ENCODE results near the gene TMEM119. TPM values are rescaled to one million over a fixed set of nuclear protein-coding genes. Genes with fewer than 3 reads are reported as not detected.

TMEM119 gene
- total and polyA plus RNA-seq, 7 experiments from 2014 or later: 0.13 to 1.6 (median 0.50) TPM; not detected in 1

- CTCF ChIA-PET: interaction anchor here (0.8 kb wide), 1 partner anchor 53 kb away, joined by 3 read pairs; no protein-coding TSS in a partner anchor
- peak overlapping the region in 5 of 9 donors; percentile 36 to 93 (median 78) for H3K27ac Mint-ChIP-seq
- Histone ChIP-seq H3K27ac (ENCODE audit: low read depth, low read length) (peak overlapping the region; percentile 61), H3K36me3 (ENCODE audit: control insufficient read depth in 2 of 3, insufficient read depth in 3 of 3, low read length in 3 of 3) (peaks cover 20 to 78% (median 36%) of the 10 kb centered on the region in 3 experiments), H3K9me3 (ENCODE audit: control insufficient read depth in 2 of 3, low read length in 3 of 3) (no peaks in the 10 kb centered on the region), H3K4me3 (ENCODE audit: low read length) (no peak overlapping the region), H3K27me3 (ENCODE audit: control insufficient read depth in 2 of 2, insufficient read depth in 2 of 2, low read length in 2 of 2) (no peaks in the 10 kb centered on the region), H3K4me1 (ENCODE audit: control insufficient read depth in 2 of 2, insufficient read depth in 2 of 2, low read length in 2 of 2) (peaks cover 33 to 53% of the 10 kb centered on the region in 2 donors)
- intact Hi-C loops (cut with micrococcal nuclease): no loop called here
- peaks cover 40 to 83% (median 69%) of the 10 kb centered on the region in 7 donors for H3K4me1 Mint-ChIP-seq
- H3K27me3 Mint-ChIP-seq: no peaks in the 10 kb centered on the region
- peaks cover 0 to 2% (median 0%) of the 10 kb centered on the region in 11 donors for H3K9me3 Mint-ChIP-seq
- POLR2A ChIA-PET: no interaction called here
- peak overlapping the region in 1 of 10 donors; percentile 32 for H3K4me3 Mint-ChIP-seq
- no peak for ATAC-seq
- no peak for DNase-seq
- H3K36me3 Mint-ChIP-seq: peaks cover 10 to 53% (median 25%) of the 10 kb centered on the region in 5 donors
These were observed 25.7 kb upstream of the TMEM119 start for GRCh38 chr12:108623577-108623976.

- Histone ChIP-seq H3K4me1 (ENCODE audit: control insufficient read depth in 2 of 2, insufficient read depth in 2 of 2, low read length in 2 of 2) (peaks cover 36 to 55% of the 10 kb centered on the region in 2 donors), H3K36me3 (ENCODE audit: control insufficient read depth in 2 of 3, insufficient read depth in 3 of 3, low read length in 3 of 3) (peaks cover 20 to 73% (median 39%) of the 10 kb centered on the region in 3 experiments)
These were observed 25.1 kb upstream of the TMEM119 start for GRCh38 chr12:108622921-108623514.

GRCh38 chr12:108622421-108622820 lies 24.5 kb upstream of the TMEM119 start:
- Mint-ChIP-seq H3K27ac (peak overlapping the region; percentile 22 to 97 (median 90)), H3K27me3 (no peaks in the 10 kb centered on the region), H3K36me3 (peaks cover 10 to 52% (median 25%) of the 10 kb centered on the region in 5 donors), H3K4me1 (peaks cover 47 to 84% (median 72%) of the 10 kb centered on the region in 7 donors), H3K4me3 (peak overlapping the region in 6 of 10 donors; percentile 8 to 67 (median 23)), H3K9me3 (peaks cover 0 to 4% (median 0%) of the 10 kb centered on the region in 11 donors)
- peaks cover 20 to 70% (median 39%) of the 10 kb centered on the region in 3 experiments for H3K36me3 ChIP-seq (ENCODE audit: control insufficient read depth in 2 of 3, insufficient read depth in 3 of 3, low read length in 3 of 3)
- ATAC-seq: peak; percentile 72
- no peaks in the 10 kb centered on the region for H3K27me3 ChIP-seq (ENCODE audit: control insufficient read depth in 2 of 2, insufficient read depth in 2 of 2, low read length in 2 of 2)
- intact Hi-C loops (cut with micrococcal nuclease): no loop called here
- CTCF ChIA-PET: interaction anchor here (0.7 to 8.1 kb wide), 2 partner anchors 9 to 182 kb away, joined by 3 to 149 read pairs; partner anchors contain the start of gene SELPLG
- no peaks in the 10 kb centered on the region for H3K9me3 ChIP-seq (ENCODE audit: control insufficient read depth in 2 of 3, low read length in 3 of 3)
- peak in 1 of 9 donors; percentile 33 for DNase-seq
- POLR2A ChIA-PET: interaction anchor here (1.3 to 10.5 kb wide), 2 partner anchors 11 to 57 kb away, joined by 3 to 110 read pairs; partner anchors contain the start of genes ISCU and SELPLG
- H3K4me1 ChIP-seq (ENCODE audit: control insufficient read depth in 2 of 2, insufficient read depth in 2 of 2, low read length in 2 of 2): peaks cover 37 to 55% of the 10 kb centered on the region in 2 donors
- H3K27ac ChIP-seq (ENCODE audit: low read depth, low read length): peak overlapping the region; percentile 61
- no peak overlapping the region for H3K4me3 ChIP-seq (ENCODE audit: low read length)

More at GRCh38 chr12:108622921-108623514, 25.1 kb upstream of the TMEM119 start:
- DNase-seq: no peak
- ChIA-PET CTCF (interaction anchor here (0.7 kb wide), 1 partner anchor 181 kb away, joined by 3 read pairs; no protein-coding TSS in a partner anchor), POLR2A (interaction anchor here (1.3 to 10.5 kb wide), 2 partner anchors 10 to 57 kb away, joined by 3 to 110 read pairs; partner anchors contain the start of genes ISCU and SELPLG)
- Mint-ChIP-seq H3K27ac (peak overlapping the region in 7 of 9 donors; percentile 22 to 93 (median 78)), H3K4me3 (peak overlapping the region in 1 of 10 donors; percentile 67), H3K4me1 (peaks cover 41 to 83% (median 69%) of the 10 kb centered on the region in 7 donors), H3K36me3 (peaks cover 10 to 53% (median 25%) of the 10 kb centered on the region in 5 donors), H3K9me3 (peaks cover 0 to 4% (median 0%) of the 10 kb centered on the region in 11 donors), H3K27me3 (no peaks in the 10 kb centered on the region)
- Histone ChIP-seq H3K9me3 (ENCODE audit: control insufficient read depth in 2 of 3, low read length in 3 of 3) (no peaks in the 10 kb centered on the region), H3K4me3 (ENCODE audit: low read length) (no peak overlapping the region), H3K27me3 (ENCODE audit: control insufficient read depth in 2 of 2, insufficient read depth in 2 of 2, low read length in 2 of 2) (no peaks in the 10 kb centered on the region), H3K27ac (ENCODE audit: low read depth, low read length) (peak overlapping the region; percentile 61)
- intact Hi-C loops (cut with micrococcal nuclease): no loop called here
- no peak for ATAC-seq

GRCh38 chr12:108621161-108621560 lies 23.3 kb upstream of the TMEM119 start:
- peak overlapping the region; percentile 22 to 92 (median 82) for H3K27ac Mint-ChIP-seq
- H3K9me3 Mint-ChIP-seq: peaks cover 0 to 6% (median 0%) of the 10 kb centered on the region in 11 donors
- H3K4me3 ChIP-seq (ENCODE audit: low read length): no peak overlapping the region
- no peaks in the 10 kb centered on the region for H3K27me3 Mint-ChIP-seq
- H3K27ac ChIP-seq (ENCODE audit: low read depth, low read length): peak overlapping the region; percentile 28
- H3K27me3 ChIP-seq (ENCODE audit: control insufficient read depth in 2 of 2, insufficient read depth in 2 of 2, low read length in 2 of 2): no peaks in the 10 kb centered on the region
- ATAC-seq: no peak
- H3K36me3 ChIP-seq (ENCODE audit: control insufficient read depth in 2 of 3, insufficient read depth in 3 of 3, low read length in 3 of 3): peaks cover 20 to 57% (median 39%) of the 10 kb centered on the region in 3 experiments
- peaks cover 40 to 55% of the 10 kb centered on the region in 2 donors for H3K4me1 ChIP-seq (ENCODE audit: control insufficient read depth in 2 of 2, insufficient read depth in 2 of 2, low read length in 2 of 2)
- H3K36me3 Mint-ChIP-seq: peaks cover 10 to 54% (median 30%) of the 10 kb centered on the region in 5 donors
- intact Hi-C loops (cut with micrococcal nuclease): no loop called here
- ChIA-PET CTCF (interaction anchor here (6.6 to 8.1 kb wide), 2 partner anchors 10 to 53 kb away, joined by 119 to 149 read pairs; partner anchors contain the start of gene SELPLG), POLR2A (interaction anchor here (0.8 to 10.5 kb wide), 5 partner anchors 10 to 55 kb away, joined by 3 to 110 read pairs (median 4); partner anchors contain the start of gene ISCU)
- peaks cover 59 to 91% (median 79%) of the 10 kb centered on the region in 7 donors for H3K4me1 Mint-ChIP-seq
- H3K9me3 ChIP-seq (ENCODE audit: control insufficient read depth in 2 of 3, low read length in 3 of 3): no peaks in the 10 kb centered on the region
- H3K4me3 Mint-ChIP-seq: peak overlapping the region in 2 of 10 donors; percentile 10 to 53
- no peak for DNase-seq

GRCh38 chr12:108620236-108620879 lies 22.5 kb upstream of the TMEM119 start:
- no peak overlapping the region for H3K4me3 Mint-ChIP-seq
- Histone ChIP-seq H3K9me3 (ENCODE audit: control insufficient read depth in 2 of 3, low read length in 3 of 3) (no peaks in the 10 kb centered on the region), H3K27me3 (ENCODE audit: control insufficient read depth in 2 of 2, insufficient read depth in 2 of 2, low read length in 2 of 2) (no peaks in the 10 kb centered on the region), H3K4me1 (ENCODE audit: control insufficient read depth in 2 of 2, insufficient read depth in 2 of 2, low read length in 2 of 2) (peaks cover 35 to 49% of the 10 kb centered on the region in 2 donors), H3K4me3 (ENCODE audit: low read length) (no peak overlapping the region), H3K27ac (ENCODE audit: low read depth, low read length) (no peak overlapping the region), H3K36me3 (ENCODE audit: control insufficient read depth in 2 of 3, insufficient read depth in 3 of 3, low read length in 3 of 3) (peaks cover 20 to 51% (median 34%) of the 10 kb centered on the region in 3 experiments)
- peak overlapping the region in 8 of 9 donors; percentile 49 to 87 (median 82) for H3K27ac Mint-ChIP-seq
- H3K4me1 Mint-ChIP-seq: peaks cover 53 to 86% (median 75%) of the 10 kb centered on the region in 7 donors
- no peak for ATAC-seq
- DNase-seq: no peak
- no peaks in the 10 kb centered on the region for H3K27me3 Mint-ChIP-seq
- intact Hi-C loops (cut with micrococcal nuclease): no loop called here
- ChIA-PET CTCF (interaction anchor here (3.0 to 8.1 kb wide), 3 partner anchors 11 to 52 kb away, joined by 9 to 149 read pairs (median 119); partner anchors contain the start of gene SELPLG), POLR2A (interaction anchor here (0.8 to 10.5 kb wide), 5 partner anchors 11 to 54 kb away, joined by 3 to 110 read pairs (median 4); partner anchors contain the start of gene ISCU)
- peaks cover 7 to 56% (median 31%) of the 10 kb centered on the region in 5 donors for H3K36me3 Mint-ChIP-seq
- peaks cover 0 to 12% (median 0%) of the 10 kb centered on the region in 11 donors for H3K9me3 Mint-ChIP-seq
